NOMO-1 (cell line): ENCODE measurements around the gene STARD9.
"Not testable (repeated sequence)": the region's sequence is repeated elsewhere in the genome, so short reads cannot be mapped to it uniquely, and the experiment has no call there.

Source experiments
- DNase-seq, 2 experiments: peaks; one replicate each; lab custom pipeline; 2025; ENCODE audit not compliant: unreplicated experiment in 2 of 2; lab: John Stamatoyannopoulos, UW

Gene STARD9

GRCh38 chr15:42575188-42576039, at the start of gene STARD9:
Gene STARD9 (plus strand): TSS chr15:42575606. CDS start chr15:42575716, 110 bp downstream.
- peak; percentile 96 to 98 for DNase-seq

GRCh38 chr15:42528970-42529369, 46.4 kb upstream of the STARD9 start:
- no peak for DNase-seq

DNA sequence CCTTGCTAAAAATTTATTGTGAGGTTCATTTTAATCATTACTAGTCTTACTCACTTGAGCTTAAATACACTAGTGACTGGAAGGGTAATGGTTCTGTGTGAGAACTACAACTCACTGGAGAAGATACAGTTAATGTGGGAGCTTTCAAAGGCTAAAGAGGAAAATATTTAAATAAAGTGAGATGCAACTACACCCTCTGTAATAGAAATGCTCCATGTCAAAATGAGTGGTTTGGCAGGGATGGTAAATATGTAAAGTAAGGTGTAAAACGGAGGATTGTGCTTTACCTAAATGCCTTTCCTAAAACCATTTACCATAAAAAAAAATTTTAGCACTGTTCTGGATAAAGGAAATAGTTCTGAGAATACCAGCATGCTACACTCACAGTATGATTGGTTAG, 42.2 kb upstream of the STARD9 start:
- DNase-seq: no peak

DNA sequence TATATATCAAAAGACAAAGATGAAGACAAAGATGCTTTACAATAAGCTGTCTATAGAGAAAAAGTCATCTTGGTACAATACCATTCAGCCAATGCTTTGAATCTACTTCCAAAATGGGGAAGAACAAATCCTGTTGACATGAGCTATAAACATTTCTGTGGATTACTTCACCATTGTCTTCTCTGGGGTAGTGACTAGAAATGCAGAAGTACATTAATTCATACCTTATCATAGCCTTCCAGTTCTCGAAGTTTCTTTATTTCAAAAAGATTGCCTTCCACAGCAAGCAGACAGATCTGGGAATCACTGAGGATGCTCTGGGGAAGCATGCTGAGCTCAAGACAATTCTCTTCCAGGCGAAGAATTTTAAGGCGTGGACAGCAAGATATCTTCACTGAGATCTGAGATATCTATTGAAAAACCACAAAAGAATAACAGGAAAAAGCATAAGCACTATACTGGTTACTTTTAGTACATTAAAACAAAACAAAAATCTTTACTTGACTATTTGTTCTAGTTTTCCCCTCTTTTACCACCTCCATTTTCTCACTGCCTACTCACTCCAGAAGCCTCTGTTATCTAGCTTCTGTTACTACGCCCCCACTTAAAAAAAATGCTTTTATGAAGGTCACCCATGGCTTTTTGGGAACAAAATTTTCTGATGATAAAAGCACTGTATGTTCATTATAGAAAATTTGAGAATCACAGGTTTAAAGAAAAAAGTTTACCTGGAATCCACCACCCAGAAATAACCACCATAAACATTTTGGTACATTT, 30.4 kb upstream of the STARD9 start:
- DNase-seq: peak; percentile 67 to 94

DNA sequence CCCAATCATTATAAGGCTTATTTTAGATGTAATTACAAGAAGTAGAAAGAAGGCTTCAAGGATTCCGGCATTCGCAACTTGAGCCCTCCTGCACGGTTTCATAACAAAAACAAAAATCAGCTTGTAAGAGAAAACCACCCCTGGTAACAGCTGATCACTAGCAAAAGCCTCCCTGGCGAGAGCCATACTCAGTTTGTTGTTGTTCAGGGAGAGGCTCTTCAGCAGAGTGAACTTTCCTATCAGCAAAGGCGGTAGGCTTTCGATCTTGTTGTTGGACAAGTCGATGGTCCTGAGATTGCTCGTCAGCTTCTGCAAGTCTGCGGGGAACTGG, 27.5 kb upstream of the STARD9 start:
- DNase-seq: peak; percentile 22 to 29

- DNase-seq: peak; percentile 78 to 81
Measured at GRCh38 chr15:42548249-42549031, 27.0 kb upstream of the STARD9 start, which contains the start of the genes HAUS2 and LRRC57. Gene HAUS2 (plus strand): TSS chr15:42548838. CDS start chr15:42548873, 35 bp downstream. Gene LRRC57 (minus strand): TSS chr15:42548793. CDS start chr15:42548434, 359 bp downstream.

DNA sequence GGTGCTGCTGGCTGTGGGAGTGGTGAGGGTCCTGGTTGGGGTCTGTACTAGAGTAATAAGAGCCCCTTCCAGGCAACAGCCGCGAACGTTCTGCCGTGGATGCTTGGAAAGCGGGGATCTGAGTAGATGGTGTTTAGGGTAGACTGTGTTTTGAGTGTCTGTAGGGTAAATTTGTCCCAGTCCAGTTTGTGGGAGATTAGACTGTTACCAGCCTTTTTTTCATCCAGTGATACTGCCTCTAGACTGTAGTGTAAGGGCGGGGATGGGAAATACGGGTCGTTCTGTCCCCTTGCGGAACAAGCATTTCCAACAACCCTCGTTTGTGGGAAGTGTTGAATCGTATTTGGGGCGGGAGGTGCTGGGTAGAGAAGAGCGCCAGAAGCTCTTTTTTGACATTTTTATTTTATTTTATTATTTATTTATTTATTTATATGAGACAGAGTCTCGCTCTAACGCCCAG, 26.3 kb upstream of the STARD9 start:
- peak; percentile 48 to 56 for DNase-seq

DNA sequence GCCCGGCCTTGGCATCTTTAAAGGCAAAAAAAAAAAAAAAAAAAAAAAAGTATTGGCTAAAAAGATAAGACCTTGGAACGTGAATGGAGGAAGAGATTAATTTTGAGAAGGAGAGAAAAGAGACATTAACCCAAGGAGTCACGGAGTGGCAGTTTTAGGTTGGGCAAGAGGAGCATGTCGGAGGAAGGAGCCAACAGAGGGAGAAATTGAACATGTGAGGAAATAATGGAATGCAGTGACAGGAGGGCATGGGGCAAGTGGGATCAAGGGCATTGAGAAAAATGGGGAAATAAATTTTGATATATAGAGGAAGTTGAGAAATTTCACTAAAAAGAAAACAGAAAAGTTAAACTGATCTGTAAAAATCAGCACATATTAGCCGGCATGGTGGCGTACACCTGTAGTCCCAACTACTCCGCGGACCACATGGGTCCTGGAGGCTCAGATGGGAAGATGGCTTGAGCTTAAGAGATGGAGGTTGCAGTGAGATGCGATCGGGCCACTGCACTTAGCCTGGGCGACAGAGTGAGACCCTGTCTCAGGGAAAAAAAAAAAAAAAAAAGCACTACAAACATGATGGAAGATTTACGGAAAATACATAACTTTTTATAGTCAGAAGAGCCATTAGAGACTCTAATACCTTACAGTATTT, 25.5 kb upstream of the STARD9 start:
- peak in 1 of 2 experiments; percentile 31 for DNase-seq

DNA sequence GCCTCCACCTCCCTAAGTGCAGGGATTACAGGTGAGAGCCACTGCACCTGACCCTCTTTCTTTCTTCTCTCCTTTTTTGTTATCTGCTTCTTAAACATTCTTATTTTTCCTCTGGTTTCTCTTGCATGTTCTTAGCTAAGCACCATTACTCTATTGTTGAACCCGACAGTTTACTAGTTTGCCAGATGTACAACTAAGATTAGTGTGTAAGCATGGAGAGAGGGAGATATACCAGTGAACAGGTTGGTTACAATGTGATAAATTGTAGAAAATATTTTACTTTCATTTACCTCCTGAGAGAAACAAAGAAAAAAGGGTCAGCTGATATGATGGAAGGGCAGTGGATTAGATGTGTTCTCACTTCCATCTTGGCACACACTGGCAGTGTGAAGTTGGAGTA, 21.9 kb upstream of the STARD9 start:
- no peak for DNase-seq

DNA sequence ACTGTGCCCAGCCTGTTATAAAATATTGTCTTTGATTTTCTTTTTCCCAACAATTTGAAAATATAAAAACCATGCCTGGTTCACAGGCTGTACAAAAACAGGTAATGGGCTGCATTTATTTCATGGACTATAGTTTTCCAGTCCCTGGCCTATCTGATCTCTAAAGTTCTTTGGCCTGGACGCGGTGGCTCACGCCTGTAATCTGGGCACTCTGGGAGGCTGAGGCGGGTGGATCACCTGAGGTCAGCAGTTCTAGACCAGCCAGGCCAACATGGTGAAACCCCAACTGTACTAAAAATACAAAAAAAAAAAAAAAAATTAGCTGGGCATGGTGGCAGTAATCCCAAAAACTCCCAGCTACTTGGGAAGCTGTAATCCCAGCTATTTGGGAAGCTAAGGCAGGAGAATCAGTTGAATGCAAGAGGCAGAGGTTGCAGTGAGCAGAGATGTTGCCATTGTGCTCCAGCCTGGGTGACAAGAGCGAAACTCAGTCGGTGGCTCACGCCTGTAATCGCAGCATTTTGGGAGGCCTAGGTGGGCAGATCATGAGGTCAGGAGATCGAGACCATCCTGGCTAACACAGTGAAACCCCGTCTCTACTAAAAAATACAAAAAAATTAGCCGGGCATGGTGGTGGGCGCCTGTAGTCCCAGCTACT, 18.7 kb upstream of the STARD9 start:
- DNase-seq: not testable (repeated sequence)

- no peak for DNase-seq
Measured at GRCh38 chr15:42558739-42559138, 16.7 kb upstream of the STARD9 start.

DNA sequence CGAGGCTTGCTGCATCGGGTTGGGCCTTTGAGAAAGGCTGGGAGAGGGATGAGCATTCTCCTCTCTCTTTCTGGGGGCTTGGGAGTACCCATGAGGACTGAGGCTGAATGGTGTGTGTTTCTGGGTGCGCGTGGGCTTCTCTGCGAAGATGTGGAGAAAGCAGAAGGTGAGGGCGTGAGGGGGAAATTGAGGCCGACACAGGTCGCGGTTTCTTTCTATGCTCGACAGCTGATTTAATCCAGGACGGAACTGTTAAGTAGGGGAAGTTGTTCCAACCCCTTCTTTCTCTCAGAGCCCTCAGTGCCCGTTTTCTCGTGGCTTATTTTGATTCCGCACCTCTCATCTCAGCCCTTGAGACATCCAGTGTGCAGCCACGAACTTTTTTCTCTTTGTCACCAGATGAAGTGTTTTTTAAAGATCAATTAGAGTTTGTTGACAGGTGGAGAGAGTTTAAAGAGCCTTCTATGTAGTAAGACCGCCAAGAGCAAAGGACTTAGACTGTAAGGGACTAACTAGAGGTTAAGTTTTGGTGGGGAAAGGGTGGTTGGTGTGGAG, 711 bp downstream of the STARD9 start:
- DNase-seq: no peak

DNA sequence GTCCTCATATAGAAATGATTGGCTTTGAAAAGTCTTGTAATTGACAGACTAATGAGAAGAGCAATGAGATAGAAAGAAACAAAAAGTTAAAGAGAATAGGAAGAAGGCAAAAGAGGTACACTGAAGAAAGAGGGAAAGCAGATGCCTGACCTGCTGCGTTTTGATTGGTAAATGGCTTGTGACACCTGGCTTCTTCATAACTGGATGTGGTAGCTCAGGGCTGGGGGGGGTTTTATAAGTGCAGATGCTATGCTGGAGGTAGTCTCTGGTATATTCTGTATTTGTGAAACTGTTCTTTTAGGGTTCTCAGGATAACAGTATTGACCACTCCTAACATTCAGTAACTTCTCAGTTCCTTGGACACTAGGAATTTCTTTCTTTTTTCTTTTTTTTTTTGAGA, 1.4 kb downstream of the STARD9 start:
- DNase-seq: no peak

- DNase-seq: no peak
Measured at GRCh38 chr15:42577514-42578031, 2.2 kb downstream of the STARD9 start.

GRCh38 chr15:42578984-42579537, 3.7 kb downstream of the STARD9 start:
- DNase-seq: no peak

DNA sequence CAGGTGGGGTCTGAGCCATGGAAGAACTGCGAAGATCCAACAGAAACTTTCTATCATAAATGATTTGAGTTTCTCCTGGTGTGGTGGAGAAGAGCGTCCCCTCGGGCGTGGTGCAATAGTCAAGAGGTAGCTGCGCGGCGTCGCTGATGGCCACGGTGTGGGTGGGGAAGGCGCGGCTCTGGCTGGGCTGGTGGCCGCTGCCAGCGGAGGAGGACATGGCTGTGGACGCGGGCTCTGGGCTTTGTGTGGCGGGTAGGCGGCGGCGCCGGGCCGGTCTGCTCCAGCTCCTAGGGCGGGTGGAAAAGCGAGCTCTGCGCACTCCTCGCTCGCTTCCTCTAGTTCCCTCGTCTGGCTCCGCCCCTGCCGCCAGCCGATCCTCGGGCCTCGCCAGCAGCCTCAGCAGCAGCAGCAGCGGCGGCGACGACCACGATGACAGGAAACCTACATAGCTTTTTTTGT, 5.9 kb downstream of the STARD9 start:
- peak; percentile 65 to 72 for DNase-seq

DNA sequence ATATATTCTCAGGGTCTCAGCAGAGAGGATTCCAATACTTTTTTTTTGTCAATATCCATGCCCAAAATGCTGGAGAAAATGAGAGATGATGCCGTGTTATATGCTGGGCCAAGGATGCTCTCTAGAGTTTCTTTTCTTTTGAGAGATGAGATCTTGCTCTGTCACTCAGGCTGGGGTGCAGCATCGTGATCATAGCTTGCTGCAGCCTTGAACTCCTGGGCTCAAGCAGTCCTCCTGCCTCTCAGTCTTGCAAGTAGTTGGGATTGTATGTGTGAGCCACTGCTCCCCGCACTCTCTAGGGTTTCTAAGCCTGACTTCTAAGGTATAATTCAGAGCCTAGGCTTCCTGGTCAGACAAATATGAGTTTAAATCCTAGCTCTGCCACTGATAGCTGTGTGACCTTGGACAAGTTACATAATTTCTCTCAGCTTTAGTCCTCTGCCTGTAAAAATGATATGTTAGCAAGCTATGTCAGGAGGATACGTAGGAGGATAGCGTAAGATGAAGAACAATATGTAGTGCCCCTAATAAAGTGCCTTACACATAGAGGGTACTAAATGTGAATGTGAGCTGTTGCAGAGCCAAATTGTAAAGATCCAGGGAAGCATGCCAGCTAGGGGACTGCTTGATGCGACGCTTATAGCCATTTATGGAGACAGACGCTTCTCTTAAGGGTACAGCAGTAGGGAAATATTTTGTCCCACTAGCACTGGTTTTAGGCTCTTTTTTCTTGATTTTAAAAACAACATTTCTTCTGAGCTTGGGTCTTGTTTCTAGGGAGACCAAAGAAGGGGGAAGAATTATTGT, 7.4 kb downstream of the STARD9 start:
- DNase-seq: no peak
